H9 (cell line): Measurements from ENCODE around the gene MRPL37. TPM values are rescaled to one million over a fixed set of nuclear protein-coding genes. Genes with fewer than 3 reads are reported as not detected.

Experiments used
- DNase-seq: peaks from one replicate; pipeline ENCODE4 v3.0.0-alpha.2; 2017
- H2AFZ ChIP-seq: one replicate; pipeline ENCODE4 v1.6.1; 2013; ENCODE audit warnings: mild to moderate bottlenecking, low read length, control low read depth, moderate library complexity
- H2AK5ac ChIP-seq: 2 replicates; pipeline ENCODE4 v1.6.1; 2013; ENCODE audit warnings: low read length, control low read depth, mixed read lengths; ENCODE audit not compliant: insufficient read length
- H2BK120ac ChIP-seq: one replicate; pipeline ENCODE4 v1.6.1; 2013; ENCODE audit warnings: low read depth, mild to moderate bottlenecking, low read length, control low read depth, inconsistent platforms; ENCODE audit not compliant: poor library complexity, severe bottlenecking
- H2BK12ac ChIP-seq: 2 replicates; pipeline ENCODE4 v1.6.1; 2013; ENCODE audit warnings: low read length, control low read depth, mixed read lengths, low read depth; ENCODE audit not compliant: insufficient read length
- H2BK15ac ChIP-seq: 2 replicates; pipeline ENCODE4 v1.6.1; 2013; ENCODE audit warnings: low read depth, low read length, control low read depth
- H2BK20ac ChIP-seq: one replicate; pipeline ENCODE4 v1.6.1; 2013; ENCODE audit warnings: low read depth, mild to moderate bottlenecking, low read length, control low read depth, inconsistent platforms; ENCODE audit not compliant: poor library complexity, severe bottlenecking
- H2BK5ac ChIP-seq: 2 replicates; pipeline ENCODE4 v1.6.1; 2013; ENCODE audit warnings: low read length, control low read depth, mixed read lengths; ENCODE audit not compliant: insufficient read length
- H3K14ac ChIP-seq: 2 replicates; pipeline ENCODE4 v1.6.1; 2013; ENCODE audit warnings: low read length, control low read depth; ENCODE audit not compliant: insufficient read depth
- H3K18ac ChIP-seq: 2 replicates; pipeline ENCODE4 v1.6.1; 2013; ENCODE audit warnings: low read depth, mild to moderate bottlenecking, mixed read lengths, low read length, control low read depth; ENCODE audit not compliant: insufficient read length
- H3K23ac ChIP-seq: 2 replicates; pipeline ENCODE4 v1.6.1; 2013; ENCODE audit warnings: low read length, control low read depth, mixed read lengths, low read depth; ENCODE audit not compliant: insufficient read length
- H3K23me2 ChIP-seq: 2 replicates; pipeline ENCODE4 v1.6.1; 2013; ENCODE audit warnings: low read depth, mild to moderate bottlenecking, mixed read lengths, low read length, control low read depth; ENCODE audit not compliant: insufficient read length, poor library complexity, severe bottlenecking
- H3K27ac ChIP-seq: 2 replicates; pipeline ENCODE4 v1.5.1; 2013; ENCODE audit warnings: low read length, control low read depth, mixed read lengths, low read depth; ENCODE audit not compliant: insufficient read length
- H3K27me3 ChIP-seq: 2 replicates; pipeline ENCODE4 v1.6.1; 2013; ENCODE audit warnings: low read length, control low read depth, inconsistent platforms; ENCODE audit not compliant: insufficient read depth
- H3K4ac ChIP-seq: 2 replicates; pipeline ENCODE4 v1.6.1; 2013; ENCODE audit warnings: low read depth, mild to moderate bottlenecking, control low read depth, inconsistent platforms, low read length, moderate library complexity
- H3K4me1 ChIP-seq: 2 replicates; pipeline ENCODE4 v1.6.1; 2013; ENCODE audit warnings: low read length, control low read depth, inconsistent platforms; ENCODE audit not compliant: insufficient read depth
- H3K4me2 ChIP-seq: 2 replicates; pipeline ENCODE4 v1.6.1; 2013; ENCODE audit warnings: low read length, control low read depth, mixed read lengths; ENCODE audit not compliant: insufficient read length, insufficient read depth
- H3K56ac ChIP-seq: 2 replicates; pipeline ENCODE4 v1.6.1; 2013; ENCODE audit warnings: low read depth, mild to moderate bottlenecking, mixed read lengths, low read length, control low read depth; ENCODE audit not compliant: insufficient read length
- H3K79me1 ChIP-seq: 2 replicates; pipeline ENCODE4 v1.6.1; 2013; ENCODE audit warnings: low read depth, mild to moderate bottlenecking, moderate library complexity, low read length, control low read depth, inconsistent platforms; ENCODE audit not compliant: insufficient read depth, poor library complexity, severe bottlenecking
- H3K79me2 ChIP-seq: 2 replicates; pipeline ENCODE4 v1.6.1; 2013; ENCODE audit warnings: low read length, control low read depth, inconsistent platforms; ENCODE audit not compliant: insufficient read depth
- H3K9ac ChIP-seq: 2 replicates; pipeline ENCODE4 v1.6.1; 2013; ENCODE audit warnings: low read length, control low read depth, mixed read lengths; ENCODE audit not compliant: insufficient read length; ENCODE audit errors: extremely low read depth
- H3K9me3 ChIP-seq: one replicate; pipeline ENCODE4 v1.6.1; 2013; ENCODE audit warnings: low read depth, low read length, inconsistent platforms; ENCODE audit not compliant: control insufficient read depth
- H3T11ph ChIP-seq: one replicate; pipeline ENCODE4 v1.6.1; 2013; ENCODE audit warnings: mild to moderate bottlenecking, low read length, control low read depth, inconsistent platforms
- H4K20me1 ChIP-seq: one replicate; pipeline ENCODE4 v1.6.1; 2013; ENCODE audit not compliant: control insufficient read depth, insufficient read length, insufficient read depth
- H4K5ac ChIP-seq: 2 replicates; pipeline ENCODE4 v1.6.1; 2013; ENCODE audit warnings: low read depth, mild to moderate bottlenecking, mixed read lengths, low read length, control low read depth; ENCODE audit not compliant: insufficient read length
- H4K8ac ChIP-seq: replicated peaks from 2 replicates; pipeline ENCODE4 v1.6.1; 2013; ENCODE audit warnings: low read length, control low read depth, mixed read lengths, low read depth; ENCODE audit not compliant: insufficient read length
- H4K91ac ChIP-seq: 2 replicates; pipeline ENCODE4 v1.6.1; 2013; ENCODE audit warnings: low read depth, mild to moderate bottlenecking, moderate library complexity, mixed read lengths, low read length, control low read depth; ENCODE audit not compliant: insufficient read length
- H3K27ac Mint-ChIP-seq, 3 experiments: 2 replicates in 2 of 3; 3 replicates in 1 of 3; pipeline ENCODE4 v1.8.0; 2020 to 2021; ENCODE audit warnings: mixed read lengths in 3 of 3, mild to moderate bottlenecking in 1 of 3, moderate library complexity in 1 of 3
- H3K27me3 Mint-ChIP-seq: 2 replicates; pipeline ENCODE4 v1.8.0; 2021; ENCODE audit warnings: low read depth, mild to moderate bottlenecking, moderate library complexity, mixed read lengths
- H3K36me3 Mint-ChIP-seq, 3 experiments: 2 replicates in 2 of 3; 3 replicates in 1 of 3; pipeline ENCODE4 v1.8.0; 2020 to 2021; ENCODE audit warnings: low read depth in 3 of 3, mixed read lengths in 3 of 3; ENCODE audit not compliant: insufficient read depth in 1 of 3
- H3K4me1 Mint-ChIP-seq, 2 experiments: 2 replicates each; pipeline ENCODE4 v1.8.0; 2020; ENCODE audit warnings: mixed read lengths in 2 of 2
- H3K4me3 Mint-ChIP-seq, 2 experiments: 2 replicates in 1 of 2; 3 replicates in 1 of 2; pipeline ENCODE4 v1.8.0; 2020 to 2021; ENCODE audit warnings: mild to moderate bottlenecking in 2 of 2, mixed read lengths in 2 of 2, moderate library complexity in 1 of 2
- H3K9me3 Mint-ChIP-seq, 2 experiments: 2 replicates in 1 of 2; 3 replicates in 1 of 2; pipeline ENCODE4 v1.8.0; 2020; ENCODE audit warnings: mild to moderate bottlenecking in 2 of 2, mixed read lengths in 2 of 2, moderate library complexity in 1 of 2
- WGBS: extraction: QIAGEN DNeasy Blood & Tissue Kit; methylation state at CpG from one replicate; pipeline ENCODE4 v1.1.7; 2013; ENCODE audit warnings: missing lambda C conversion rate, low lambda C conversion rate, mixed read lengths; ENCODE audit not compliant: insufficient read length; ENCODE audit errors: extremely low coverage; 5-methylcytosine and 5-hydroxymethylcytosine counted together
- total RNA-seq: library from RNA; stranded (reverse); gene quantifications from 2 replicates; pipeline ENCODE4 v1.2.1, GENCODE V29; 2021
- TF ChIP-seq, protein P1 (sequence below): fragments of 200-600 bp; sonication (generic); conservative IDR thresholded peaks from 3 replicates; pipeline ENCODE4 v1.8.0; 2021; ENCODE audit warnings: antibody characterized with exemption, mild to moderate bottlenecking

Gene MRPL37
- total RNA-seq, 1 experiment from 2014 or later = 123 TPM

DNA sequence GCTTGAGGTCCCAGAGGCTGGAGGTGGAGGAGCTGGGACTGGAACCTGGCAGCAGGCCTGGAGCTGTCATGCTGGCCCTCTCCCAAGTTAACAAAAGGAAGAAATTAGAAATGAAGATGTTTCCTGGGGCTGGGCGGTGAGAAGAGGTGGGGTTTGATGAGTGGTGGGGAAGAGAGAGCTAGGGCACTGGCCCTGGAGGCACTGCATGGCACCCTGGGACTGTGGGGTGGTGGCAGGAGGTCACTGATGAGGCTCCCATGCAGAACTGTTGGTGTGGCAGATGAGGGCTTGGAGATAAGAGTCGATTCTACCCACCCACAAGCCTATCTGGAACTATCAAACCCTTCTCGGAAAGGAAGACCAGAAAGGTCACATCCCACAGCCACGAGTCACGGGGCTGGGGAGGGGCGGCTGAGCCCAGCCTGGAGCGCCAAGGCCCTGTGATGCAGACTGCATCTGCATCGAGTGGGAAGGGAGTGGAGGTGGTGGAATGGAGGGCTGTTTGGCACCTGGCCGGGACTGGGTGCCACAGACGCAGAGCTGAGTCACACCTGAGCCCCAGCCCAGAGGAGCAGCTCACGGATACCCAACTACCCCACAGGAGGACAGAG, 29.4 kb downstream of the MRPL37 start:
- Histone ChIP-seq H3K4ac (no peak overlapping the region), H3K9ac (no peak overlapping the region), H3K79me2 (no peaks in the 10 kb centered on the region), H3K23me2 (no peaks in the 10 kb centered on the region), H4K8ac (no peak overlapping the region), H2BK5ac (no peak overlapping the region), H3K14ac (no peak overlapping the region), H4K20me1 (no peaks in the 10 kb centered on the region), H3K4me1 (no peaks in the 10 kb centered on the region), H3T11ph (no peak overlapping the region), H3K56ac (no peak overlapping the region), H3K27ac (no peak overlapping the region), H2AK5ac (no peak overlapping the region), H2BK12ac (no peak overlapping the region), H3K79me1 (no peaks in the 10 kb centered on the region), H2BK15ac (peak overlapping the region; percentile 92; the same call in 1 of the 2 replicates), H3K27me3 (no peaks in the 10 kb centered on the region), H3K23ac (no peak overlapping the region), H3K18ac (no peak overlapping the region), H3K9me3 (no peaks in the 10 kb centered on the region), H2AFZ (no peak overlapping the region), H2BK20ac (no peak overlapping the region), H2BK120ac (no peak overlapping the region), H3K4me2 (no peak overlapping the region), H4K91ac (no peak overlapping the region), H4K5ac (no peak overlapping the region)
- no CpG with 5 or more reads among the region's 11 CpGs for WGBS
- Mint-ChIP-seq H3K27ac (peak overlapping the region; percentile 76 to 89 (median 88); a peak in 5 of 7 replicates), H3K4me3 (no peak overlapping the region), H3K36me3 (peaks cover 12 to 55% (median 46%) of the 10 kb centered on the region in 3 experiments; a peak in 6 of 7 replicates), H3K27me3 (no peaks in the 10 kb centered on the region), H3K9me3 (peaks cover 2% of the 10 kb centered on the region in 2 experiments; a peak in 2 of 5 replicates), H3K4me1 (peaks cover 17 to 24% of the 10 kb centered on the region in 2 experiments)
- TF ChIP-seq, protein P1, sequence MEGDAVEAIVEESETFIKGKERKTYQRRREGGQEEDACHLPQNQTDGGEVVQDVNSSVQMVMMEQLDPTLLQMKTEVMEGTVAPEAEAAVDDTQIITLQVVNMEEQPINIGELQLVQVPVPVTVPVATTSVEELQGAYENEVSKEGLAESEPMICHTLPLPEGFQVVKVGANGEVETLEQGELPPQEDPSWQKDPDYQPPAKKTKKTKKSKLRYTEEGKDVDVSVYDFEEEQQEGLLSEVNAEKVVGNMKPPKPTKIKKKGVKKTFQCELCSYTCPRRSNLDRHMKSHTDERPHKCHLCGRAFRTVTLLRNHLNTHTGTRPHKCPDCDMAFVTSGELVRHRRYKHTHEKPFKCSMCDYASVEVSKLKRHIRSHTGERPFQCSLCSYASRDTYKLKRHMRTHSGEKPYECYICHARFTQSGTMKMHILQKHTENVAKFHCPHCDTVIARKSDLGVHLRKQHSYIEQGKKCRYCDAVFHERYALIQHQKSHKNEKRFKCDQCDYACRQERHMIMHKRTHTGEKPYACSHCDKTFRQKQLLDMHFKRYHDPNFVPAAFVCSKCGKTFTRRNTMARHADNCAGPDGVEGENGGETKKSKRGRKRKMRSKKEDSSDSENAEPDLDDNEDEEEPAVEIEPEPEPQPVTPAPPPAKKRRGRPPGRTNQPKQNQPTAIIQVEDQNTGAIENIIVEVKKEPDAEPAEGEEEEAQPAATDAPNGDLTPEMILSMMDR = no peak
- DNase-seq = no peak
